ENCODE measurements around the gene DDX5. TPM values are rescaled to one million over a fixed set of nuclear protein-coding genes. Genes with fewer than 3 reads are reported as not detected.

Gene DDX5
- total RNA-seq, 6 donors from 2014 or later, result 554 to 1,286 (median 754) TPM

GRCh38 chr17:64546716-64547115 lies 40.6 kb upstream of the DDX5 start:
- no peaks in the 10 kb centered on the region for H3K4me1 ChIP-seq
- ATAC-seq (ENCODE audit: low FRiP score in 2 of 2) (no peak), DNase-seq (no peak)
- no peaks in the 10 kb centered on the region for H3K9me3 ChIP-seq
- H3K36me3 ChIP-seq, result peaks cover 16 to 96% (median 54%) of the 10 kb centered on the region in 4 donors
- no peak overlapping the region for H3K27ac ChIP-seq
- TF ChIP-seq CTCF (IDR thresholded peaks at IDR 0.05) (no peak), POLR2AphosphoS5 (IDR thresholded peaks at IDR 0.05) (no peak), EP300 (IDR thresholded peaks at IDR 0.05) (no peak), POLR2A (IDR thresholded peaks at IDR 0.05) (no peak)
- H3K27me3 ChIP-seq, result no peaks in the 10 kb centered on the region
- 91 to 94% methylated on average over 7 of the region's 7 CpGs for WGBS, 2 donors
- no peak overlapping the region for H3K4me3 ChIP-seq

- Histone ChIP-seq H3K27ac (no peak overlapping the region), H3K4me1 (no peaks in the 10 kb centered on the region), H3K36me3 (peaks cover 9 to 89% (median 45%) of the 10 kb centered on the region in 4 donors), H3K4me3 (no peak overlapping the region), H3K9me3 (no peaks in the 10 kb centered on the region), H3K27me3 (no peaks in the 10 kb centered on the region)
- TF ChIP-seq POLR2A (IDR thresholded peaks at IDR 0.05), result no peak
- no peak for TF ChIP-seq CTCF (IDR thresholded peaks at IDR 0.05)
- no peak for TF ChIP-seq POLR2AphosphoS5 (IDR thresholded peaks at IDR 0.05)
- TF ChIP-seq EP300 (IDR thresholded peaks at IDR 0.05), result no peak
- DNase-seq, result no peak
- 92 to 97% methylated on average over 2 of the region's 2 CpGs for WGBS, 2 donors
- no peak for ATAC-seq (ENCODE audit: low FRiP score in 2 of 2)
Observed at GRCh38 chr17:64544742-64545141, 38.7 kb upstream of the DDX5 start.

GRCh38 chr17:64540118-64540776 lies 34.2 kb upstream of the DDX5 start:
- no peak for DNase-seq
- peaks cover 10 to 84% (median 26%) of the 10 kb centered on the region in 4 donors for H3K36me3 ChIP-seq
- no peak for TF ChIP-seq CTCF (IDR thresholded peaks at IDR 0.05)
- no peak for TF ChIP-seq POLR2AphosphoS5 (IDR thresholded peaks at IDR 0.05)
- no peak for TF ChIP-seq EP300 (IDR thresholded peaks at IDR 0.05)
- no peak for TF ChIP-seq POLR2A (IDR thresholded peaks at IDR 0.05)
- H3K4me1 ChIP-seq, result peaks cover 0 to 4% (median 0%) of the 10 kb centered on the region in 4 donors
- no peak overlapping the region for H3K4me3 ChIP-seq
- H3K9me3 ChIP-seq, result no peaks in the 10 kb centered on the region
- no peak overlapping the region for H3K27ac ChIP-seq
- H3K27me3 ChIP-seq, result no peaks in the 10 kb centered on the region
- no peak for ATAC-seq (ENCODE audit: low FRiP score in 2 of 2)
- 86 to 92% methylated on average over 4 to 5 of the region's 5 CpGs for WGBS, 2 donors

GRCh38 chr17:64538508-64539130 lies 32.5 kb upstream of the DDX5 start:
- WGBS, 2 donors, result 83 to 84% methylated on average over 7 of the region's 7 CpGs
- DNase-seq (no peak), ATAC-seq (ENCODE audit: low FRiP score in 2 of 2) (peak in 1 of 2 donors; percentile 21)
- peaks cover 12 to 84% (median 32%) of the 10 kb centered on the region in 4 donors for H3K36me3 ChIP-seq
- H3K27ac ChIP-seq, result peak overlapping the region in 1 of 4 donors; percentile 22
- H3K27me3 ChIP-seq, result no peaks in the 10 kb centered on the region
- no peak overlapping the region for H3K4me3 ChIP-seq
- peaks cover 0 to 4% (median 0%) of the 10 kb centered on the region in 4 donors for H3K4me1 ChIP-seq
- no peaks in the 10 kb centered on the region for H3K9me3 ChIP-seq
- no peak for TF ChIP-seq POLR2A (IDR thresholded peaks at IDR 0.05)
- TF ChIP-seq EP300 (IDR thresholded peaks at IDR 0.05), result no peak
- TF ChIP-seq CTCF (IDR thresholded peaks at IDR 0.05), result no peak
- TF ChIP-seq POLR2AphosphoS5 (IDR thresholded peaks at IDR 0.05), result no peak
